ENCODE measurements around the gene HEATR1. TPM values are rescaled to one million over a fixed set of nuclear protein-coding genes. Genes with fewer than 3 reads are reported as not detected.

Gene HEATR1
- total and polyA plus RNA-seq, 11 donors: 2.4 to 17.2 (median 9.9) TPM

GRCh38 chr1:236524895-236525184 is 79.5 kb downstream of the HEATR1 start:
- H3K4me1 ChIP-seq: peaks cover 0 to 24% (median 11%) of the 10 kb centered on the region in 12 donors
- 3 to 8% (median 6%) methylated on average over 3 of the region's 3 CpGs for WGBS, 4 donors
- H3K9me3 ChIP-seq: no peaks in the 10 kb centered on the region
- peaks cover 0 to 43% (median 26%) of the 10 kb centered on the region in 9 donors for H3K36me3 ChIP-seq
- H3K27ac ChIP-seq: peak overlapping the region; percentile 73 to 99 (median 92)
- no peaks in the 10 kb centered on the region for H3K27me3 ChIP-seq
- DNase-seq (no peak), ATAC-seq (no peak)
- H3K4me3 ChIP-seq: peak overlapping the region; percentile 61 to 100 (median 82)
- intact Hi-C loops (cut with DNase I): loop anchor here in 1 of 10 donors (5.0 kb wide), 1 partner anchor 243 kb away; the partner anchor contains the start of gene ERO1B
- no peak for TF ChIP-seq CTCF (IDR thresholded peaks at IDR 0.05)
- TF ChIP-seq POLR2A (IDR thresholded peaks at IDR 0.05): no peak

- ATAC-seq (peak; percentile 20 to 75 (median 71)), DNase-seq (peak; percentile 27 to 73 (median 34))
- no peak for TF ChIP-seq POLR2A (IDR thresholded peaks at IDR 0.05)
- TF ChIP-seq CTCF (IDR thresholded peaks at IDR 0.05): no peak
- H3K27ac ChIP-seq: peak overlapping the region; percentile 73 to 99 (median 92)
- H3K4me1 ChIP-seq: peaks cover 0 to 24% (median 11%) of the 10 kb centered on the region in 12 donors
- no peaks in the 10 kb centered on the region for H3K27me3 ChIP-seq
- intact Hi-C loops (cut with DNase I): loop anchor here in 1 of 10 donors (5.0 kb wide), 1 partner anchor 242 kb away; the partner anchor contains the start of gene ERO1B
- H3K9me3 ChIP-seq: no peaks in the 10 kb centered on the region
- peaks cover 0 to 38% (median 26%) of the 10 kb centered on the region in 9 donors for H3K36me3 ChIP-seq
- H3K4me3 ChIP-seq: peak overlapping the region; percentile 61 to 100 (median 82)
- WGBS, 4 donors: 0 to 1% (median 0%) methylated on average over 21 to 32 of the region's 32 CpGs
These were observed 80.0 kb downstream of the HEATR1 start for GRCh38 chr1:236524142-236524894.

DNA sequence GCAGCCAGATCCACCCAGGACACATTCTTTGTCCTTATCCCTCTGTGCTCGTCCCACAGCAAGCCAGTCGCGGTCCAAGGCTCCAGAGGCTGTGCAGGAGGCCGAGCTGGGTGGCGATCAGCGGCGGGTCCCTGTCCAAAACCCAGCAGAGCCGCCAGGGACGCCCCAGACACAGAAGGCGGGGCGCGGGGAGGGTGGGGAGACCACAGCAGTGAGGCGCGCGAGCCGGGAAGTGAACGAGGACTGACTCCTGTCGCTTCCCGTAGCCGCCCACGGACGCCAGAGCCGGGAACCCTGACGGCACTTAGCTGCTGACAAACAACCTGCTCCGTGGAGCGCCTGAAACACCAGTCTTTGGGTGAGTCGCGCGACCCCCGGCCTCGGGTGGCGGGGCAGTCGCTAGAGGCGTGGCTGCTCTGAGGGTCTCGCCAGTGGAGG is 80.6 kb downstream of the HEATR1 start, which contains the start of gene LGALS8:
LGALS8 (plus strand) TSS at position 279 of the 438 bp plus-strand sequence. CDS start 2,089 bp downstream, outside the sequence.
- Histone ChIP-seq H3K36me3 (peaks cover 0 to 32% (median 25%) of the 10 kb centered on the region in 9 donors), H3K27me3 (no peaks in the 10 kb centered on the region), H3K9me3 (no peaks in the 10 kb centered on the region), H3K27ac (peak within 1 kb of the TSS; percentile 73 to 99 (median 92)), H3K4me3 (peak within 1 kb of the TSS; percentile 61 to 100 (median 82)), H3K4me1 (peaks cover 0 to 24% (median 11%) of the 10 kb centered on the region in 12 donors)
- peak in 1 of 12 donors; percentile 10 for TF ChIP-seq CTCF (IDR thresholded peaks at IDR 0.05)
- peak in 1 of 2 donors; percentile 52 for TF ChIP-seq POLR2A (IDR thresholded peaks at IDR 0.05)
- ATAC-seq (peak; percentile 93 to 96 (median 95)), DNase-seq (peak; percentile 93 to 95 (median 94))
- intact Hi-C loops (cut with DNase I): loop anchor here in 1 of 10 donors (5.0 kb wide), 1 partner anchor 241 kb away; the partner anchor contains the start of gene ERO1B
- 0 to 1% (median 1%) methylated on average over 24 to 35 of the region's 35 CpGs for WGBS, 4 donors
